ENCODE results near the gene FAM89B.

Gene FAM89B

GRCh38 chr11:65532388-65533064 is 39.8 kb upstream of the FAM89B start:
- no peak for TF ChIP-seq SIN3A (IDR thresholded peaks at IDR 0.05; ENCODE audit: borderline replicate concordance, insufficient read depth, low read length)
- no peak for TF ChIP-seq POLR2AphosphoS5 (IDR thresholded peaks at IDR 0.05; ENCODE audit: low read depth, low read length)
- no peak for TF ChIP-seq FOXP2 (optimal IDR thresholded peaks at IDR 0.05; ENCODE audit: borderline replicate concordance, extremely low read depth, extremely low read length, insufficient read depth)
- TF ChIP-seq TAF1 (IDR thresholded peaks at IDR 0.05; ENCODE audit: borderline replicate concordance, insufficient read depth, low read length) = no peak
- TF ChIP-seq REST (IDR thresholded peaks at IDR 0.05; ENCODE audit: insufficient read depth in 1 of 2, low read depth in 2 of 2, low read length in 2 of 2) = no peak

GRCh38 chr11:65535102-65535501 is 37.2 kb upstream of the FAM89B start:
- TF ChIP-seq REST (IDR thresholded peaks at IDR 0.05; ENCODE audit: insufficient read depth in 1 of 2, low read depth in 2 of 2, low read length in 2 of 2) (no peak), SIN3A (IDR thresholded peaks at IDR 0.05; ENCODE audit: borderline replicate concordance, insufficient read depth, low read length) (no peak), POLR2AphosphoS5 (IDR thresholded peaks at IDR 0.05; ENCODE audit: low read depth, low read length) (no peak), TAF1 (IDR thresholded peaks at IDR 0.05; ENCODE audit: borderline replicate concordance, insufficient read depth, low read length) (no peak), FOXP2 (optimal IDR thresholded peaks at IDR 0.05; ENCODE audit: borderline replicate concordance, extremely low read depth, extremely low read length, insufficient read depth) (no peak)

- TF ChIP-seq REST (IDR thresholded peaks at IDR 0.05; ENCODE audit: insufficient read depth in 1 of 2, low read depth in 2 of 2, low read length in 2 of 2) (no peak), FOXP2 (optimal IDR thresholded peaks at IDR 0.05; ENCODE audit: borderline replicate concordance, extremely low read depth, extremely low read length, insufficient read depth) (no peak), POLR2AphosphoS5 (IDR thresholded peaks at IDR 0.05; ENCODE audit: low read depth, low read length) (no peak)
Observed at GRCh38 chr11:65536412-65537295, 35.7 kb upstream of the FAM89B start.

- no peak for TF ChIP-seq TAF1 (IDR thresholded peaks at IDR 0.05; ENCODE audit: borderline replicate concordance, insufficient read depth, low read length)
- TF ChIP-seq SIN3A (IDR thresholded peaks at IDR 0.05; ENCODE audit: borderline replicate concordance, insufficient read depth, low read length) = no peak
- TF ChIP-seq REST (IDR thresholded peaks at IDR 0.05; ENCODE audit: insufficient read depth in 1 of 2, low read depth in 2 of 2, low read length in 2 of 2) = no peak
- TF ChIP-seq POLR2AphosphoS5 (IDR thresholded peaks at IDR 0.05; ENCODE audit: low read depth, low read length) = no peak; the same call in 1 of the 2 replicates
- TF ChIP-seq FOXP2 (optimal IDR thresholded peaks at IDR 0.05; ENCODE audit: borderline replicate concordance, extremely low read depth, extremely low read length, insufficient read depth) = no peak
Observed at GRCh38 chr11:65537296-65537597, 35.1 kb upstream of the FAM89B start.
